Prostate gland (tissue), 2 donors: Measurements from ENCODE around the gene SPDYE17. TPM values are rescaled to one million over a fixed set of nuclear protein-coding genes. Genes with fewer than 3 reads are reported as not detected.

Source experiments
- small RNA-seq, 2 donors: library from RNA; depleted of rRNA; stranded (forward); fragments of <200 nt; gene quantifications; one replicate each; pipeline ENCODE3, GENCODE V24; 2016
- total RNA-seq, 2 donors: library from RNA; depleted of rRNA; stranded (reverse); fragments of >200 nt; gene quantifications; one replicate each; pipeline ENCODE4 v1.1.0, GENCODE V29; 2016

The SPDYE17 gene
- total RNA-seq, 2 donors from 2014 or later = not detected

Small RNA genes lying within 50 kb of the gene (small RNA-seq; reads per million reads assigned to genes)
- 0 reads per million in 2 donors for gene RF00019

Other genes with a start within 250 kb of the SPDYE17 start
- 1 to 10 TPM in 1 of 2 donors, not detected in 1; 4.1 TPM for gene SPDYE18, start 30.2 kb upstream of the SPDYE17 start, total RNA-seq
- 10 to 100 TPM; 16.5 to 21.4 TPM for gene CCDC146, start 90.3 kb upstream of the SPDYE17 start, total RNA-seq
- gene FGL2, start 167.5 kb upstream of the SPDYE17 start, total RNA-seq = 10 to 100 TPM in 1 of 2 donors, 1 to 10 TPM in 1; 6.3 to 11.7 TPM